ENCODE data around the gene NTF3. TPM values are rescaled to one million over a fixed set of nuclear protein-coding genes. Genes with fewer than 3 reads are reported as not detected.

The NTF3 gene
- total RNA-seq, 3 donors from 2014 or later, result 0.88 to 1.3 TPM; not detected in 1

- Histone ChIP-seq H3K27ac (no peak overlapping the region), H3K9me3 (no peaks in the 10 kb centered on the region), H3K27me3 (no peaks in the 10 kb centered on the region), H3K4me3 (no peak overlapping the region), H3K4me1 (no peaks in the 10 kb centered on the region), H3K36me3 (no peaks in the 10 kb centered on the region)
- DNase-seq (ENCODE audit: low spot score in 2 of 2), result no peak
- intact Hi-C loops (cut with DNase I; ENCODE audit: low total_unique reads), result no loop called here
- no peak for TF ChIP-seq POLR2AphosphoS5 (IDR thresholded peaks at IDR 0.05)
- no peak for TF ChIP-seq CTCF (IDR thresholded peaks at IDR 0.05)
- no peak for TF ChIP-seq POLR2A (IDR thresholded peaks at IDR 0.05)
Measured at GRCh38 chr12:5458229-5459050, 26.5 kb downstream of the NTF3 start.

- no peak for DNase-seq (ENCODE audit: low spot score in 2 of 2)
- intact Hi-C loops (cut with DNase I; ENCODE audit: low total_unique reads), result no loop called here
- Histone ChIP-seq H3K27ac (no peak overlapping the region), H3K4me3 (no peak overlapping the region), H3K27me3 (no peaks in the 10 kb centered on the region), H3K4me1 (no peaks in the 10 kb centered on the region), H3K9me3 (no peaks in the 10 kb centered on the region), H3K36me3 (no peaks in the 10 kb centered on the region)
- TF ChIP-seq POLR2AphosphoS5 (IDR thresholded peaks at IDR 0.05) (no peak), CTCF (IDR thresholded peaks at IDR 0.05) (no peak), POLR2A (IDR thresholded peaks at IDR 0.05) (no peak)
Measured at GRCh38 chr12:5459051-5459782, 27.3 kb downstream of the NTF3 start.

- H3K27me3 ChIP-seq, result no peaks in the 10 kb centered on the region
- TF ChIP-seq POLR2AphosphoS5 (IDR thresholded peaks at IDR 0.05) (no peak), CTCF (IDR thresholded peaks at IDR 0.05) (no peak), POLR2A (IDR thresholded peaks at IDR 0.05) (no peak)
- intact Hi-C loops (cut with DNase I; ENCODE audit: low total_unique reads), result no loop called here
Measured at GRCh38 chr12:5460817-5461216, 28.9 kb downstream of the NTF3 start.

GRCh38 chr12:5461966-5462365, 30.1 kb downstream of the NTF3 start:
- TF ChIP-seq POLR2A (IDR thresholded peaks at IDR 0.05), result no peak
- no peak for TF ChIP-seq CTCF (IDR thresholded peaks at IDR 0.05)
- no peak for TF ChIP-seq POLR2AphosphoS5 (IDR thresholded peaks at IDR 0.05)
- intact Hi-C loops (cut with DNase I; ENCODE audit: low total_unique reads), result no loop called here
- DNase-seq (ENCODE audit: low spot score in 2 of 2), result no peak
- Histone ChIP-seq H3K27ac (no peak overlapping the region), H3K36me3 (no peaks in the 10 kb centered on the region), H3K27me3 (no peaks in the 10 kb centered on the region), H3K4me1 (no peaks in the 10 kb centered on the region), H3K9me3 (no peaks in the 10 kb centered on the region), H3K4me3 (no peak overlapping the region)

More at GRCh38 chr12:5460817-5461216, 28.9 kb downstream of the NTF3 start:
- Histone ChIP-seq H3K4me1 (no peaks in the 10 kb centered on the region), H3K36me3 (no peaks in the 10 kb centered on the region), H3K4me3 (no peak overlapping the region), H3K27ac (no peak overlapping the region), H3K9me3 (no peaks in the 10 kb centered on the region)
- no peak for DNase-seq (ENCODE audit: low spot score in 2 of 2)

GRCh38 chr12:5464096-5464495, 32.2 kb downstream of the NTF3 start:
- H3K27ac ChIP-seq, result no peak overlapping the region
- DNase-seq (ENCODE audit: low spot score in 2 of 2), result no peak

More at GRCh38 chr12:5464096-5464495, 32.2 kb downstream of the NTF3 start:
- intact Hi-C loops (cut with DNase I; ENCODE audit: low total_unique reads), result no loop called here
- Histone ChIP-seq H3K36me3 (no peaks in the 10 kb centered on the region), H3K27me3 (no peaks in the 10 kb centered on the region), H3K9me3 (no peaks in the 10 kb centered on the region), H3K4me3 (no peak overlapping the region), H3K4me1 (no peaks in the 10 kb centered on the region)
- no peak for TF ChIP-seq CTCF (IDR thresholded peaks at IDR 0.05)
- TF ChIP-seq POLR2A (IDR thresholded peaks at IDR 0.05), result no peak
- TF ChIP-seq POLR2AphosphoS5 (IDR thresholded peaks at IDR 0.05), result no peak
